Renal cortex interstitium (tissue), 11 donors: ENCODE results near the gene EXD2. TPM values are rescaled to one million over a fixed set of nuclear protein-coding genes. Genes with fewer than 3 reads are reported as not detected.
"Not testable (repeated sequence)": the region's sequence is repeated elsewhere in the genome, so short reads cannot be mapped to it uniquely, and the experiment has no call there.

ENCODE experiments used
- DNase-seq, 11 donors: peaks; one replicate each; pipeline ENCODE4 v3.0.0-alpha.2; 2013; ENCODE audit warnings: low read depth in 9 of 11, low spot score in 4 of 11; ENCODE audit errors: extremely low read depth in 1 of 11
- polyA plus RNA-seq, 3 donors: library from polyadenylated mRNA; unstranded; fragments of 120-200 nt; gene quantifications; one replicate each; pipeline ENCODE4 v1.2.1, GENCODE V29; 2013; ENCODE audit not compliant: insufficient read length in 3 of 3

EXD2 gene
- polyA plus RNA-seq, 3 donors: 31.8 to 35.5 (median 33.7) TPM

DNA sequence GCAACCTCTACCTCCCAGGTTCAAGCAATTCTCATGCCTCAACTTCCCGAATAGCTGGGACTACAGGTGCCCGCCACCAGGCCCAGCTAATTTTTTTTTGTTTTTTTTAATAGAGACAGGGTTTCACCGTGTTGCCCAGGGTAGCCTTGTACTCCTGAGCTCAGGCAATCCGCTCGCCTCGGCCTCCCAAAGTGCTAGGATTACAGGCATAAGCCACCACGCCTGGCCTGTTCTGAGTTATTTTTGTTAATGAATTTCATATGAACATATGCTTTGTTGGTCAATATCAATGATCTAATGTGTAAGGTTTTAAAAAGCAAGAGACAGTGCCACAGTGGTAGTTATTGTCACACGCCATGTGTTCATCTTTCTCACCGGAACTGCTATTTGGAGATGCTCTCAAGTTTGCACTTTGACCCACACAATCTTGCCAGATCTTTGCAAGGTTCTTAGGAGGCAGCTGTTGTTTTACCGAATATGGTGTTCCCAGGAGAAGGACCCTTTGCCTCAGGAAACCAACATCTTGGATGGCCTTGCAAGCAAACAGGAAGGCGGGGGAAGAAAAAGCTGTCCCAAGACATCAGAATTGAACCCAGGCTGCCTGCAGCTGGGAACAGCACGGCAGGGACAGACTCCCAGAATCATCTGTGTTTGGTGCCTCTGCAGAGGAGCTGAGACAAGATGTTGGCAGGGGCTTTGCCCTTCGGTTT is 98.7 kb downstream of the EXD2 start:
- DNase-seq: peak in 1 of 11 donors; percentile 2

GRCh38 chr14:69290881-69291280 is 99.6 kb downstream of the EXD2 start:
- not testable (repeated sequence) for DNase-seq

GRCh38 chr14:69291396-69291795 is 100.1 kb downstream of the EXD2 start:
- DNase-seq: no peak

- no peak for DNase-seq
These were observed 100.7 kb downstream of the EXD2 start for GRCh38 chr14:69291891-69292561.

Other genes with a start within 250 kb of the EXD2 start
- 10 to 100 TPM; 70.8 to 79.7 (median 71.4) TPM for gene ACTN1, start 212.2 kb upstream of the EXD2 start, polyA plus RNA-seq
- gene DCAF5, start 38.4 kb upstream of the EXD2 start, polyA plus RNA-seq: 10 to 100 TPM; 56.3 to 65.9 (median 57.9) TPM
- gene GALNT16, start 68.7 kb downstream of the EXD2 start, polyA plus RNA-seq: 1 to 10 TPM; 4.5 to 7.0 (median 6.4) TPM
- 100 to 1,000 TPM; 302 to 420 (median 366) TPM for gene ERH, start 206.8 kb downstream of the EXD2 start, polyA plus RNA-seq
- 10 to 100 TPM; 77.5 to 84.4 (median 78.2) TPM for gene SLC39A9, start 207.2 kb downstream of the EXD2 start, polyA plus RNA-seq